HCT116 (cell line): ENCODE results near the gene EEPD1. TPM values are rescaled to one million over a fixed set of nuclear protein-coding genes. Genes with fewer than 3 reads are reported as not detected.

ENCODE experiments used
- ATAC-seq: fragments of 200-7000 bp; cut with Tn5 transposase; 2 replicates; pipeline ENCODE4 v1.9.1; 2020; ENCODE audit warnings: mild to moderate bottlenecking, moderate library complexity
- BruUV-seq: library from RNA; stranded (reverse); fragments of 400-500 nt; replicated peaks from 2 replicates; lab custom pipeline; 2021; lab: Mats Ljungman, UMichigan
- CTCF ChIA-PET: fragments of 300-600 bp; sonication (Branson Sonifier 250); formaldehyde crosslinking; loops from one replicate; lab custom pipeline; 2021; ENCODE audit warnings: antibody characterized with exemption; lab: Charles Lee
- POLR2A ChIA-PET: fragments of 300-600, 350-600 bp; sonication (Branson Sonifier 250); formaldehyde crosslinking; loops from one replicate; lab custom pipeline; 2021; ENCODE audit warnings: antibody characterized with exemption; lab: Charles Lee
- RAD21 ChIA-PET, 2 experiments: fragments of 300-600 bp; sonication (Branson Sonifier 250); formaldehyde crosslinking; loops; one replicate each; lab custom pipeline; 2023; ENCODE audit warnings: low total read pairs in 2 of 2; ENCODE audit not compliant: uncharacterized antibody in 2 of 2, unreplicated experiment in 2 of 2, low non-redundant PET in 1 of 2; lab: Charles Lee
- DNase-seq: peaks from one replicate; pipeline ENCODE4 v3.0.0-alpha.2; 2010; ENCODE audit warnings: low read depth, low spot score
- H2AFZ ChIP-seq: fragments of 200-600 bp; shearing (Covaris generic), sonication (generic); 2 replicates; pipeline ENCODE4 v1.6.1; 2017; ENCODE audit warnings: low read depth, mixed run types, mixed read lengths, antibody characterized with exemption, low read length; ENCODE audit not compliant: poor library complexity, severe bottlenecking
- H3K27ac ChIP-seq: 2 replicates; pipeline ENCODE4 v1.5.1; 2012; ENCODE audit warnings: low read depth, low read length
- H3K27me3 ChIP-seq: fragments of 200-600 bp; sonication (generic); 2 replicates; pipeline ENCODE4 v1.6.1; 2016; ENCODE audit warnings: mixed run types, low read length, mixed read lengths; ENCODE audit not compliant: insufficient read depth
- H3K36me3 ChIP-seq, 2 experiments: fragments of 200-500 bp in 1 of 2; fragments of 200-600 bp in 1 of 2; sonication (Bioruptor generic) in 1 of 2; sonication (generic) in 1 of 2; 2 replicates each; pipeline versions ENCODE4 v1.5.1 to v1.6.1; 2014 to 2016; ENCODE audit warnings: low read length in 2 of 2, inconsistent platforms in 1 of 2, mixed read lengths in 1 of 2, mixed run types in 1 of 2; ENCODE audit not compliant: insufficient read depth in 2 of 2, control insufficient read depth in 1 of 2
- H3K4me1 ChIP-seq, 2 experiments: fragments of 200-600 bp in 1 of 2; sonication (generic) in 1 of 2; 2 replicates each; pipeline versions ENCODE4 v1.5.1 to v1.6.1; 2012 to 2017; ENCODE audit warnings: low read length in 2 of 2, inconsistent platforms in 1 of 2, mild to moderate bottlenecking in 1 of 2, mixed read lengths in 1 of 2, mixed run types in 1 of 2, moderate library complexity in 1 of 2; ENCODE audit not compliant: insufficient read depth in 2 of 2, control insufficient read depth in 1 of 2
- H3K4me2 ChIP-seq: fragments of 200-600 bp; sonication (generic); 2 replicates; pipeline ENCODE4 v1.6.1; 2017; ENCODE audit warnings: mixed run types, low read length, mixed read lengths
- H3K4me3 ChIP-seq, 2 experiments: fragments of 200-600 bp in 1 of 2; sonication (generic) in 1 of 2; replicated peaks in 1 of 2; 2 replicates each; pipeline ENCODE4 v1.5.1; 2011 to 2016; ENCODE audit warnings: low read length in 2 of 2, control low read depth in 1 of 2, low read depth in 1 of 2, mild to moderate bottlenecking in 1 of 2, mixed read lengths in 1 of 2, mixed run types in 1 of 2
- H3K79me2 ChIP-seq: fragments of 200-600 bp; sonication (generic); 2 replicates; pipeline ENCODE4 v1.6.1; 2017; ENCODE audit warnings: mild to moderate bottlenecking, mixed run types, low read length, moderate library complexity, mixed read lengths; ENCODE audit not compliant: insufficient read depth
- H3K9ac ChIP-seq: fragments of 200-600 bp; sonication (generic); 2 replicates; pipeline ENCODE4 v1.6.1; 2016; ENCODE audit warnings: low read length, mixed read lengths
- H3K9me2 ChIP-seq: fragments of 200-600 bp; sonication (generic), shearing (Covaris generic); 2 replicates; pipeline ENCODE4 v1.6.1; 2017; ENCODE audit warnings: mixed run types, mild to moderate bottlenecking, moderate library complexity; ENCODE audit not compliant: insufficient read depth
- H3K9me3 ChIP-seq, 2 experiments: fragments of 200-500 bp in 1 of 2; fragments of 200-600 bp in 1 of 2; sonication (Bioruptor generic) in 1 of 2; sonication (generic) in 1 of 2; 2 replicates each; pipeline ENCODE4 v1.6.1; 2014 to 2017; ENCODE audit warnings: low read length in 2 of 2, mixed read lengths in 2 of 2, inconsistent platforms in 1 of 2, low read depth in 1 of 2, mild to moderate bottlenecking in 1 of 2, mixed run types in 1 of 2, moderate library complexity in 1 of 2; ENCODE audit not compliant: control insufficient read depth in 1 of 2, insufficient read depth in 1 of 2
- H4K20me1 ChIP-seq: fragments of 200-600 bp; sonication (generic), shearing (Covaris generic); 2 replicates; pipeline ENCODE4 v1.6.1; 2017; ENCODE audit warnings: mixed run types, mild to moderate bottlenecking, moderate library complexity; ENCODE audit not compliant: insufficient read depth
- EGR1 ChIP-seq: IDR thresholded peaks from 2 replicates; pipeline ENCODE4 v1.6.1; 2012; ENCODE audit warnings: low read depth
- FOSL1 ChIP-seq: IDR thresholded peaks from 2 replicates; pipeline ENCODE4 v1.6.1; 2012; ENCODE audit warnings: low read depth
- POLR2AphosphoS5 ChIP-seq: IDR thresholded peaks from 2 replicates; pipeline ENCODE4 v1.6.1; 2011; ENCODE audit warnings: mild to moderate bottlenecking, low read depth, low read length, moderate library complexity
- SIN3A ChIP-seq: IDR thresholded peaks from 2 replicates; pipeline ENCODE4 v1.6.1; 2012; ENCODE audit warnings: low read depth
- SP1 ChIP-seq: IDR thresholded peaks from 2 replicates; pipeline ENCODE4 v1.6.1; 2012; ENCODE audit warnings: low read depth
- TCF7L2 ChIP-seq: IDR thresholded peaks from 2 replicates; pipeline ENCODE4 v1.7.0; 2011; ENCODE audit warnings: borderline replicate concordance, inconsistent platforms; ENCODE audit not compliant: insufficient read depth, insufficient read length; ENCODE audit errors: extremely low read depth
- ZFX ChIP-seq: fragments of 450-650 bp; IDR thresholded peaks from 2 replicates; pipeline ENCODE4 v1.6.1; 2017
- intact Hi-C: fragments of 100-400 bp; cut with micrococcal nuclease; formaldehyde crosslinking; loops from 2 replicates; pipeline ENCODE4 v1.10.0; 2022
- total RNA-seq: library from RNA; stranded (reverse); gene quantifications from one replicate; pipeline ENCODE4 v1.2.1, GENCODE V29; 2021; ENCODE audit not compliant: unreplicated experiment
- TF ChIP-seq, protein P1 (sequence below), 3 experiments: fragments of 200-600 bp in 1 of 3; sonication (generic) in 1 of 3; IDR thresholded peaks in 2 of 3; conservative IDR thresholded peaks in 1 of 3; 2 replicates each; pipeline ENCODE4 v1.5.1; 2012 to 2017; ENCODE audit warnings: low read depth in 2 of 3, low read length in 2 of 3, antibody characterized with exemption in 1 of 3, borderline replicate concordance in 1 of 3, control low read depth in 1 of 3, mild to moderate bottlenecking in 1 of 3, mixed read lengths in 1 of 3, mixed run types in 1 of 3, moderate library complexity in 1 of 3; ENCODE audit not compliant: insufficient read depth in 1 of 3
- TF ChIP-seq, protein P2 (sequence below): IDR thresholded peaks from 2 replicates; pipeline ENCODE4 v1.6.1; 2012
- TF ChIP-seq, protein P3 (sequence below): IDR thresholded peaks from 2 replicates; pipeline ENCODE4 v1.6.1; 2012

EEPD1 gene
- total RNA-seq, 1 experiment from 2014 or later: 4.2 TPM

DNA sequence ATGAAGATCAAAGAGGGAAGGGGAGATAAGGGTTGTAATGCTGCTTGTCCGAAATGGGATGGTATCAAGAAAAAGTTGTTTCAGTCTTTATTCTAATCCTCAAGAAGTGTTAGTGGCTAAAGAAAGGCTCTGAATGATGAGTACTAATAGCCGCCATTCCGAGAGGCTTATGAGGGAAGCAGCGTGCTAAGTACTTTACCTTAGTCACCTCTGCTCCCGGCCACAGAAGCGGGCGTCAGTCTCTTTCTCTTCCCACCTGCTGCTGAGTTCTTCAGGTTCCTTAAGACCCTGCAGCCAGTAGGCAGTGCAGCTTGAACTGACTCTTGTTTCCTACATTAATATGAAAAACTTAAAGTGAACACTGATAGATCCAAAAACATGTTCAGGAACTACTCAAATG lies 73.1 kb downstream of the EEPD1 start (continued):
- TF ChIP-seq, protein P1, sequence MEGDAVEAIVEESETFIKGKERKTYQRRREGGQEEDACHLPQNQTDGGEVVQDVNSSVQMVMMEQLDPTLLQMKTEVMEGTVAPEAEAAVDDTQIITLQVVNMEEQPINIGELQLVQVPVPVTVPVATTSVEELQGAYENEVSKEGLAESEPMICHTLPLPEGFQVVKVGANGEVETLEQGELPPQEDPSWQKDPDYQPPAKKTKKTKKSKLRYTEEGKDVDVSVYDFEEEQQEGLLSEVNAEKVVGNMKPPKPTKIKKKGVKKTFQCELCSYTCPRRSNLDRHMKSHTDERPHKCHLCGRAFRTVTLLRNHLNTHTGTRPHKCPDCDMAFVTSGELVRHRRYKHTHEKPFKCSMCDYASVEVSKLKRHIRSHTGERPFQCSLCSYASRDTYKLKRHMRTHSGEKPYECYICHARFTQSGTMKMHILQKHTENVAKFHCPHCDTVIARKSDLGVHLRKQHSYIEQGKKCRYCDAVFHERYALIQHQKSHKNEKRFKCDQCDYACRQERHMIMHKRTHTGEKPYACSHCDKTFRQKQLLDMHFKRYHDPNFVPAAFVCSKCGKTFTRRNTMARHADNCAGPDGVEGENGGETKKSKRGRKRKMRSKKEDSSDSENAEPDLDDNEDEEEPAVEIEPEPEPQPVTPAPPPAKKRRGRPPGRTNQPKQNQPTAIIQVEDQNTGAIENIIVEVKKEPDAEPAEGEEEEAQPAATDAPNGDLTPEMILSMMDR (IDR thresholded peaks at IDR 0.05 in 2 of 3, conservative IDR thresholded peaks at IDR 0.05 in 1 of 3; ENCODE audit: borderline replicate concordance in 1 of 3, insufficient read depth in 1 of 3, low read depth in 2 of 3, low read length in 2 of 3): no peak
- TF ChIP-seq FOSL1 (no peak), SIN3A (no peak), TCF7L2 (no peak)
- TF ChIP-seq, protein P2, sequence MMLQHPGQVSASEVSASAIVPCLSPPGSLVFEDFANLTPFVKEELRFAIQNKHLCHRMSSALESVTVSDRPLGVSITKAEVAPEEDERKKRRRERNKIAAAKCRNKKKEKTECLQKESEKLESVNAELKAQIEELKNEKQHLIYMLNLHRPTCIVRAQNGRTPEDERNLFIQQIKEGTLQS: no peak
- TF ChIP-seq, protein P3, sequence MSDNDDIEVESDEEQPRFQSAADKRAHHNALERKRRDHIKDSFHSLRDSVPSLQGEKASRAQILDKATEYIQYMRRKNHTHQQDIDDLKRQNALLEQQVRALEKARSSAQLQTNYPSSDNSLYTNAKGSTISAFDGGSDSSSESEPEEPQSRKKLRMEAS: no peak
- TF ChIP-seq, all 23 proteins: peak for 0

DNA sequence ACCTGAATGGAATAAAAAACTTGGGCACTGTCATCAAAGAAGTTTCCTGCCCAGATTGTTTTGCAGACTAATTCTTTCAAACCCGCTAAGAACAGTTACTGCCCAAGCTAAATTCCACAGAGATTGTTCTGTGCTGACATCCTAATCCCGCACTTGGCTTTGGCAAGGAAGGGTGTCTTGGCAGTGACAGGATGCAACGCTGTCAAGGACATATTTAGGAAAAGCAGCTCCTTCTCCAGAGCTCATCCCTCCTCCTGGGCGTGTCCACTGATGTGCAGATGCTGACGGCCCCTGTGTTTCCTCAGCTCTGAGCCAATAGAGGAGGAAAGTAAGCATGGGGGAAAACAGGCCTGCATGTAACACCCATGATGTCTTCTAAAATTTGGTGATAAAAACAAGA lies 74.2 kb downstream of the EEPD1 start:
- Histone ChIP-seq H3K9me3 (no peaks in the 10 kb centered on the region), H3K79me2 (no peaks in the 10 kb centered on the region), H3K4me3 (no peak overlapping the region), H3K27me3 (no peaks in the 10 kb centered on the region), H3K27ac (no peak overlapping the region), H3K4me1 (no peaks in the 10 kb centered on the region), H3K4me2 (no peak overlapping the region), H3K36me3 (no peaks in the 10 kb centered on the region), H3K9me2 (no peaks in the 10 kb centered on the region), H4K20me1 (no peaks in the 10 kb centered on the region), H3K9ac (no peak overlapping the region), H2AFZ (no peak overlapping the region)
- ChIA-PET RAD21 (no interaction called here), CTCF (no interaction called here), POLR2A (no interaction called here)
- DNase-seq (no peak), ATAC-seq (no peak)
- BruUV-seq: no TSS peak
- intact Hi-C loops: no loop called here
- TF ChIP-seq SP1 (no peak), EGR1 (no peak), ZFX (no peak), POLR2AphosphoS5 (no peak)
